HG02973 (cell line): ENCODE data around the gene CBARP.
"Not testable (repeated sequence)": the region's sequence is repeated elsewhere in the genome, so short reads cannot be mapped to it uniquely, and the experiment has no call there.

ENCODE experiments used
- ATAC-seq: cut with Tn5 transposase; IDR thresholded peaks from one replicate; pipeline ENCODE4 v1.9.1; 2021; ENCODE audit warnings: moderate library complexity; ENCODE audit not compliant: unreplicated experiment

The CBARP gene

DNA sequence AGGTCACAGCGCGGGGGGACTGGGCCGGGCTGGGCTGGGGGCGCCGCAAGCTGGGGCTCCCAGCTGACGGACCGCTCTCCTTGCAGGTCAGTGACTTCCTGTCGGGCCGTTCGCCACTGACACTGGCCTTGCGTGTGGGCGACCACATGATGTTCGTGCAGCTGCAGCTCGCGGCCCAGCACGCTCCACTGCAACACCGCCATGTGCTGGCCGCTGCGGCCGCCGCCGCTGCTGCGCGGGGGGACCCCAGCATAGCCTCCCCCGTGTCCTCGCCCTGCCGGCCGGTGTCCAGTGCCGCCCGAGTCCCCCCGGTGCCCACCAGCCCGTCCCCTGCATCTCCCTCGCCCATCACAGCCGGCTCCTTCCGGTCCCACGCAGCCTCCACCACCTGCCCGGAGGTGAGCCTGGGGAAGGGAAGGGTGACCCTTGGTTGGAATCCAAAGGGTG lies 16.3 kb upstream of the CBARP start:
- no peak for ATAC-seq

DNA sequence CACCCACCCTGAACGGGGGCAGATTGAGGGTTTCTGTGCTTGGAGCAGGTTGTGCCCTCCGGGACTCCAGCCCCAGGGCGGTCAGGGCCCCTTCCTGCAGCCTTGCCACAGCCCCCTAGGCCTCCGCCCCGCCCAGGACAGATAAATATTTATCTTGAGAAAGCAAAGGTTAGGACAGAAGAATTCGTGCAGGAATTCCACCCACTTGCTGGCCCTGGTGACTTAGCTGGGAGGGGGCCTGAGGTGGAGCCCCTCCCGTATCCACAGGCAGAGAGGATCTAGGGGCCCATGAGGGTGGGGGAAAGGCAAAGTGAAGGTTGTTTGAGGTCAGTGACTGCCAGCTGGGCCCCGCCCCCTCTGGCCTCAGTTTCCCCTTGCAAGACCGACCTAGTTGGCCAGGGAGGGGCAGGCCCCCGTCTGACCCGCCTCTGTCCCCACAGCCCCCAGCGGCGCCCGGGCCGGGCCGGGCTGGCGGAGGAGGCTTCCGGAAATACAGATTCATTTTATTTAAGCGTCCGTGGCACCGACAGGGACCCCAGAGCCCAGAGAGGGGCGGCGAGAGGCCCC lies 15.8 kb upstream of the CBARP start:
- ATAC-seq, result no peak

DNA sequence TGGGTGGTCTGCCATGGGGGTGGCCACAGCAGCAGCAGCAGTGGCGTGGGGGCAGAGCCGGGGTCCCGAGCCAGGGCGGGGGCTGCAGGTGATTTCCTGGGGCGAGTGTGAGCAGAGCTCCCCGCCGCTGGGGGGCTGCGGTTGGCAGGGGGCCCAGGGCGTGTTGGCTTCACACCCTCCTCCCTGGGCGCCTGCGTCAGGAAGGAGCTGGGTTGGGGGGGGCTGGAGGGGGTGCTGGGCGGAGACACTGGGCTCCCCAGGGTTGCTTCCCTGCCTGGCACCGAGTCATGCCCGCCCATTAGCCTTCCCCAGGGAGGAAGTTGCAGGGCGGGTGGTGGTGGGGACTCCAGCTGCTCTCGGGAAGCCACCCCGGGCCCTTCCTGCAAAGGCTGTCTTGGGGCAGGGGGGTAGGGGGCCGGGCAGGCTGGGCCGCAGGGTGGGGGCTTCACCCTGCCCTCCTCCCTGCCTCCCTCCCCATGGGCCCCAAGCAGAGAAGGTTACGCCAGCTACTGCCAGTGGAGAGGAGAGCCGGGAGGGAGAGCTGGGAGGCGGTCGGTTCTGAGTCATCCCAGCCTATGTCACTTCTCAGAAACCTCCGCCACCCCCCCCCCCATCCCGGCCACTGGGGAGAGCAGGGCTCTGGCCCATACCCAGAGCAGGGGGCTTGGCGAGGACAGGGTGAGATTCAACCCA lies 15.2 kb upstream of the CBARP start:
- ATAC-seq, result no peak

DNA sequence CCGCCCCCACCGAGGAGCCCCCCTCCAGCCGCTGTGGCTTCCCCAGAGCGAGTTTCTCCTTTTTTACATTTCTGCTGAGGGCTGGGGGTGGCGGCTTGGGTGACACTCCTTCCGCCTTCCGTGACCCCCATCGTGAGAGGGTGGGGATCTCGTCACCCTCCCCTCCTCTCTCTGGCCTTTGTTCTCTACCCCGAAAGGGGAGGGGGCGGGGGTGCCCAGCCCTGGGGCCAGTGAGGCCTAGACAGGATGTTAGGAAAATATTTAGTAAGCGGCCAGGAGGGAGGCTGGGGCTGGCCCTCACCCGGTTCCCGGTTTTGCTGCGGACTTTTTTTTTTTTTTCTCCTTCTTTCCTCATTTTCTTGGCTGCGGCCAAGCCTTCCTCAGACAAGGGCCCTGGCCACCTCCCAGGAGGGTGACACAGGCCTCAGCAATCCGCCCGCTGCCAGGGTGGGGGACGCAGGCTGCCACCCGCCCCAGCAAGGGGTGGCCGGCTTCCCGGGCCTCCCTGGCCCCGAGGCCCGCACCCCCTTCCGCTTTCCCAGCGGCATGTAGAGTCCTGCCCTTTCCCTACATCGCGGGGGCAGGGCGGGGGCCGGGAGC lies 14.5 kb upstream of the CBARP start:
- ATAC-seq, result no peak

DNA sequence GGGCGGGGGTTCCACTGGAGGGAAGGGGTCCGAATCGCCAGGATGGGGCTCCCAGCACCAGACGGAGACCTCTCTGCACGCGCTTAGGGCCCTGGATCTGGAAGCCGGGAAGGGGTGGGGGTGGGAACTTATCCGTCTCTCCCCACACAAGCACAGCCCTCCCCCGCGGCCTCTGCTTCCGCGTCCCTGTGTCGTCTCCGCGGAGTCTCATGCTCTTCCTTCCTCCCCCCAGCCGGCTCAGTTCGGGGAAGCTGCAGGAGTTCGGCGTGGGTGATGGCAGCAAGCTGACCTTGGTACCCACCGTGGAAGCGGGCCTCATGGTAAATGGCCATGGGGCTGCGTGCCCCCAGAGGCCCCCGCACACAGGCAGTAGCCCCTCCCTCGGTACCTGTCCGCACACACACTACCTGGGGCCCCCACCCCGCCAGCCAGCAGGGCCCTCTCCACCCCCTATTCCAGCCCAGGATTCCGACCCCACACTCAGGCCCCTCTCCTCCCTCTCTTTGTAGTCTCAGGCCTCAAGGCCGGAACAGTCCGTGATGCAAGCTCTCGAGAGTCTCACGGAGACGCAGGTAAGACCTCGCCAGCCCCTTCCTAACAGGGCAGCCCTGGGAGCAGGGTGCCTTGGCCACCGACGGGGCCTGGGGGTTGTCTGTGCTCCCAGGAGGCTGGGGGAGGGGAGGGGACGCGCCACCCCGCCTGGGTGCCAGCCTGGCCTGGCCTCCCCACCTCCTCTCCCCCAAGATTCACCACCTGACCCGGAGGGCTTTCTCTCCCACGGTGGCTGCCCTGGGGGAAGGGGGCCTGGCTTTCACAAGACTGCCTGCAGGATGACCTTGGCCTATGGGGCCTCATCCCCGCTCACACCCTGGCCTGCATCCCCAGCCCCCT lies 13.8 kb upstream of the CBARP start:
- ATAC-seq, result no peak

DNA sequence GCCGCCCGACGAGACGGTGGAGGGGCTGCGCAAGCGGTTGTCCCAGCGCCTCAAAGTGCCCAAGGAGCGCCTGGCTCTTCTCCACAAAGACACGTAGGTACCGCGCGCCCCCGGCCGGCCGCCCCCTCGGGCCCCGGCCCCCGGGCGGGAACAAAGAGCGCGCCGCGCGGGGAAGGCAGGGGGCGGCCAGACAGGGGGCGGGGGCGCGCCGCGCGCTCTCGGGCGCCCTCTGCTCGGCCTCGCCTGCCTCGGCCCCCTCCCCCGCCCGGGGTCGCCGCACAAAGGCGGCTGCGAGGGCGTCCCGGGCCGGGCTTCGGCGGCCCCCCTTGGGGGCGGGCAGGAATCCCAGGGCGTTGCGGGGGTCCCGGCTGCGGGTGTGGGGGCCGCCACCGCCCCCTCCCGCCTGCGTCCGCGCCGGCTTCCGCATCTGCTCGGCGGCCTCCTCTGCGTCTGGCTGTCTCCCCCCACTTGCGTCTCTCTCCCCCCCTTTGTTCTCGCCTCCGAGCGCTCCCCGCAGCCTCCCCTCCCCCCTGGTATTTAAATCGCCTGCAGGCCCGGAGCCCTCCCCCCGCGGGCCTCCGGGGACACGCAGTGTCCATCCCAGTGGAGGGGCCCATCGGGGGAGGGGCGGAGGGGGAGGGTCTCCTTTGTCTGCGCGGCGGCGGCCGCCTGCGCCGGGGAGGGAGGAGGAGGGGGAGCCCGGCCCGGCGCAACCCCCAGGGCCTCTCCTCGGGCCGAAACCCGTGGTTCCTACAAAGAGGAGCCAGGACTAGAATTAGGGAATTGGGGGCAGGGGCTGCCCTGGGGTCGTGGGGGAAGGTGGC lies 12.8 kb upstream of the CBARP start:
- no peak for ATAC-seq

DNA sequence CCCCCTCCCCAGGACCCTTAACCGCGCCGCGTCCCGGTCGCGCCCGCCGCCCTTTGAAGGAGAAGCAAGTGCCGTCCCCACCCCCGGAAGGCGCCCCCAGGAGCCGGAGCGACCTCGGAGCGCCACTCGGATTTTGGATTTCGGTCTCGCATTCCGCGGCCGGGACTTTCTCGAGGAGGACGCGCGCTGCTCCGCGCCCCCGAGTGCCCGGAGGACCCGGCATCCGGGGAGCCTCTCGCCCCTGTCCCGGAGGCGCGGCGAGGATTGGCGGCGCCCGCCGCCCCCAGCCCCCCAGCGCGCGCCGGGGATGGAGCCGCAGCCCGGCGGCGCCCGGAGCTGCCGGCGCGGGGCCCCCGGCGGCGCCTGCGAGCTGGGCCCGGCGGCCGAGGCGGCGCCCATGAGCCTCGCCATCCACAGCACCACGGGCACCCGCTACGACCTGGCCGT lies 12.2 kb upstream of the CBARP start:
- no peak for ATAC-seq

DNA sequence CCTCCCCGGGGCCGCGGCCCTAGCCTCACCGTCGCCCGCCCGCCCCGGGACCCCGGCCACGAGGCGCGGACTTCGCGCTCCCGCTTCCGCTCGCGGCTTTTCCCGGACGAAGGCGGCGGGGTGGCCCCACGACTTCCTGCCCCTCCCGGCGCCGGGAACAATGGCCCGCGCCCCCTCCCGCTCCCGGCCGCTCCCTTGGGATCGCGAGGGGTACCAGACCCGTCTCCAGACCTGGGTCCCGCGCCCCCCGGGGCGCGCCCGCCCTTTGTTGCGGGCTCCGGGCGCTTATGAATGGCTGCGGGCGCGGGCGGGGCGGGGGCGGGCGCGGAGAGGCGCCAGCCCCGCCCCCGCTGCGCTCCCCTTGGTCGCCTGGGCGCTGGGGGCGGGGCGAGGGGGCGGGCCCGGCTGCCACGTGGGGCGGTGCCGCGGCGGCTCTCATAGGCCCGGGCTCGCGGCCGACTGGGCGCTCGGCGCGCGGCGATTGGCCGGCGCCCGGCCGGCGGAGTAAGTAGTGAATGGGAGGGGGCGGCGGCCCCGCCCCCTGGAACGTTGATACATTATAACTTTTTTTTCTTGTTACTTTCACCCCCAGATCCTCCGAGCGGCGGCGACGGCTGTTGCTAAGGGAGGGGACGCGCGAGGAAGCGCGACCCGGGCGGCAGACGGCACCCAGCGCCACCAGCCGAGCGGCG lies 11.6 kb upstream of the CBARP start:
- ATAC-seq, result peak; percentile 42

DNA sequence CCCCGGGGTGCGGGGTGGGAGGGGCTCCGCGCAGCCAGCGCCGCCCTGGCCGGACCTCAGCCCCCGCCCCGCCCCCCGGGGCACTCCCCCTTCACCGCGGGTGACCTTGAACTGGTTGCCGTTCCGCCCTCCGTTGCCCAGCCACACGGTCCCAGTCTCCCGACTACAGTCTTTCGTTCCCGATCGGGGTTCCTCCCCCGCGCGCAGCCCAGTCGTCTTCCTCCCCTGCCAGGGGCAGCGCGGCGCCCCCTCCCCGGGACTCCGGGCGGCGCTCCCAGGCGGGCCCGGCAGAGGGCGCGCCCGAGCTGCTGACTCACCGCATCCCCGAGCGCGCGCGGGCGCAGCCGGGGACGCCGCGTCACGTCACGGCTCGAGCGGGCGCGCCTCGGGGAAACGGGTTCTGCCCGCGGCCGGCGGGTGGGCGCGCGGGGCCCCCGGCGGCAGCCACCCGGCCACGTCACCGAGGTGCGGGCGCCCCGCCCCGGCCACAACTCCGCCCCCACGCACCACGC lies 11.0 kb upstream of the CBARP start:
- ATAC-seq, result peak; percentile 24

DNA sequence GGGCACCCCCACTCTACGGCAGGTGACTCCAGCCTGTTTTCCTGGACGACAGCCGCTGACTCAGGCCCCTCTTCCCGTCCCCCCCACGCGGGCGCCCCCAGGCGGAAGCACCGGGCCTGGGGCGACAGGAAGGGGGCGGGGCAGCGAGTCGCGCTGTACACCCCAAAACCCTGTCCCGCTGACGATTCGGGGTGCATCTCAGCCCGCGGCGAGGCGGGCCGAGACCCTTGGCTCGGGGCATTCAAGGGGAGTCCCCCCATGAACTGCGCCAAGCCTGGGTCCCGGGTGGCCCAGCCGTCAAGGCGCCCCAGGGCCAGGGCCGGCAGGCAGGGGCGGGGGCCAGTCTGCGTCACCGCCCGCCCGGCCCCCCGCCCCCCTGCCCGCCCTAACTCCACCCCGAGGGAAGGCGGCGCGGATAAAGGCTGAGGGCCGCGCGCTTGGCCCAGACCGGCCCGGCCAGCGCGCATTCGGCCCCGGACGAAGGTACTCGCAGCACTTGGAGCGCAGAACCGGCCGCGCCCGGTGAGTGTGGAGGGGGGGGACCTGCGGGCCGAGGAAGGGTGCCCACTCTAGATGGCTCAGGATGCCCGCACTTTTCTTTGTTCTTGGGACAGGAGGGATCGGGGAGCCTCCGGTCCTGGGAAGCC lies 10.5 kb upstream of the CBARP start, which contains the start of gene MIDN:
Gene MIDN (plus strand): TSS at position 445 of the 647 bp plus-strand sequence. CDS start 1,714 bp downstream, outside the sequence.
- ATAC-seq, result peak; percentile 6

DNA sequence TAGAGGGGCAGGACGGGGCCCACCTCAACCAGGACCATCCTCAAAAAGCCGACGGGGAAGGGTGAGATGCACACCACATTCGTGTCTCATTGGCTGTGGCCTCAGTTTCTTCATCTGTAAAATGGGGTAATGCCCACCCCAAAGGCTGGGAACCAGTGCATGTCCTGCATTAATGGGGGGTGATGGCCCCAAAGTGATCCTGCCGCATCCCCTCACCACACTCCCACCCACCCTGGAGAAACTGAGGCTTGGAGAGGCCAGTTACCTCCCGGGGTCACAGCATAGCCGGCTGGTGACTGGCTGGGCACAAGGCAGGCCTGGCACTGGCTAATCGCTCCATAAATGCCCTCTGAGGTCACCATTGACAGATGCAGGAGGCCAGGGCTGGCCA lies 9.9 kb upstream of the CBARP start:
- no peak for ATAC-seq

DNA sequence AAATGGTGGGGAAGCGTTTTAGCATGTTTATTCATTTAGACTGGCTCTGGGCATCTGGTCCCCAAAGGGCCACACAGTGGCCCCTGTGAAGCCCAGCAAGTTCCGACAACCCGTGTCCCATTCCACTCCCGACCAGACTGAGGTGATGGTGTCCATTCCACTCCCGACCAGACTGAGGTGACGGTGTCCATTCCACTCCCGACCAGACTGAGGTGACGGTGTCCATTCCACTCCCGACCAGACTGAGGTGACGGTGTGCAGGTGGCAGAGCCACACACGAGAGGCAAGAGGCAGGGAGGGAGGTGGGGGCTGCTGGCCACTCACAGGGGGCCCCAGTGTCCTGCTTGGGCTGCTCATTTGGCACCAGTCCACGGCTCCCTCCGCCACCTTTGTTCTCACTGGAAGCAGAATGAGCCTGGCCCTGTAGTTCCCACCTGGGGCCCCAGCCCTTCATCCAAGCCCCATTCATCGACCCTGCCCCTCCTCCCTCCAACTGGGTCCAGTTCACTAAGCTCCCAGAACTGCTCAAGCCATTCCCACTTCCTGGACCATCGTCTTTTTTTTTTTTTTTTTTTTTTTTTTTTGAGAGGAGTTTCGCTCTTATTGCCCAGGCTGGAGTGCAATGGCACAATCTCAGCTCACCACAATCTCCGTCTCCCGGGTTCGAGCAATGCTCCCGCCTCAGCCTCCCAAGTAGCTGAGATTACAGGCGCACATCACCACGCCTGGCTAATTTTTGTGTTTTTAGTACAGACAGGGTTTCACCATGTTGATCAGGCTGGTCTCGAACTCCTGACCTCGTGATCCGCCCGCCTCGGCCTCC lies 8.7 kb upstream of the CBARP start:
- not testable (repeated sequence) for ATAC-seq

DNA sequence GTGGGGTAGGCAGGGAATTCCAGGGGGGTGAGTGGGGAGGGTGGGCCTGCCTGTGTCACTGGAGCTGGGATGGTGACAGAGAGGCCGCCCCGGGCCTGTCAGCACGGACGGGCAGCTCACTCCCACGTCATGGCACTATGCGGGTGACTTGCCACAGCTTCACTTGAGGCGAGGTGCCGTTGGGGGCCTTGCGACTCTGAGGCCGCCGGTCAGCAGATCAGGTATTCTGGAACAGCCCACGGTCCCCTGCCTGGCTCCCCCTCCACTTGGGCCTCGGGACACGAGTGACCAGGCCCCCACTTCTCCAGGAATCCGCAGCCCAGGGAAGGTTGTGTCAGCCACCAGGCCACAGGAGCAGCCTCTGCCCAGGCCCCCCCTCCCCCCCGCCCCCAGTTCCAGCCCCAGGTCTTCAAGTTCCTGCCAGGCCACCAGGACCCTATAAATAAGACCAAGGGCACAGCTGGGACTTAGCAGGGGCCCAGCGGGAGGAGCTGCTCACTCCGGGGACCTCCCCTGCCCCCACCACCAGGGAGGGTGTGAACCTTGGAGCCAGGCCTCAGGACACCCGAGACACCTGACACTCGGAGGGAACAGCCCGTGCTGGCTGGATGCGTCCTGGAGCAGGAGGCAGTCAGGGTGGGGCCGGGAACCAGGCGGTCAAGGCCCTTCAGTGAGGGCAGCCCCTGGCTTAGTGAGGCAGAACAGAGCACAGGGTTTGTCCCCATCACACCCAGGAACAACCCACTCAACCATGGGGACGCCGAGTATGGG lies 7.9 kb upstream of the CBARP start:
- ATAC-seq, result no peak

DNA sequence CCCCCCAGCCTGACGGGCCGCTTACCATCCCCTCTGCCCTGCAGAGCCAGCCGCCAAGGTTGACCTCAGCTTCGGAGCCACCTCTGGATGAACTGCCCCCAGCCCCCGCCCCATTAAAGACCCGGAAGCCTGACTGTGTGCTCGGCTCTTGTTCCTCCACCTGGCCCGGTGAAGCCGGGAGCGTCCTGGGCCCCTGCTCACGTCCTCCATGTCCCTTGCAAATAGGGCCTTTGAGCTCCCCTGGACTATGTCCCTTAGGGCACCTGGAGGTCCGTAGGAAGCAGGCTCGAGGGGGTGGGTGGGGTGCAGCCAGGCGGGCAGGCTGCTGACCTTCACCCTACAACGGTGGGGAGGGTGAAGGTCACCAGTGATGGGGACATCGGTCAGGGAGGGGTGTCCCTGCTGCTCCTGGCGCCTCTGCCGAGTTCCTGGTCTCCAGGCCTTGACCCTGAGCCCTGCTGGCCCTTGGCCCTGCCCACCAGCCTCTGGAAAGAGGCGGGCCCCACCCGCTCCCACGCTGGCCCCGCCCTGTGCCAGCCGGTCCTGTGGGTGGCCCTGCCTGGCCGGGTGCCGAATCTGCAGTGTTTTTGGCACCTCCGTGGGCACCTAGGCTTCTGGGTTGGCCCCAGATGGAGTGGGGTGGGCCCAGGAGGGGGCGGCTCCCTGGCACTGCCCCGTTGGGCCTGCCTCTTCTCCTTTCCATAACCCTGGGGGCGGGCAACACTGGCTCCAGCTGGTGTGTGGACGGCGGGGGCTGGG lies 7.1 kb upstream of the CBARP start:
- no peak for ATAC-seq

DNA sequence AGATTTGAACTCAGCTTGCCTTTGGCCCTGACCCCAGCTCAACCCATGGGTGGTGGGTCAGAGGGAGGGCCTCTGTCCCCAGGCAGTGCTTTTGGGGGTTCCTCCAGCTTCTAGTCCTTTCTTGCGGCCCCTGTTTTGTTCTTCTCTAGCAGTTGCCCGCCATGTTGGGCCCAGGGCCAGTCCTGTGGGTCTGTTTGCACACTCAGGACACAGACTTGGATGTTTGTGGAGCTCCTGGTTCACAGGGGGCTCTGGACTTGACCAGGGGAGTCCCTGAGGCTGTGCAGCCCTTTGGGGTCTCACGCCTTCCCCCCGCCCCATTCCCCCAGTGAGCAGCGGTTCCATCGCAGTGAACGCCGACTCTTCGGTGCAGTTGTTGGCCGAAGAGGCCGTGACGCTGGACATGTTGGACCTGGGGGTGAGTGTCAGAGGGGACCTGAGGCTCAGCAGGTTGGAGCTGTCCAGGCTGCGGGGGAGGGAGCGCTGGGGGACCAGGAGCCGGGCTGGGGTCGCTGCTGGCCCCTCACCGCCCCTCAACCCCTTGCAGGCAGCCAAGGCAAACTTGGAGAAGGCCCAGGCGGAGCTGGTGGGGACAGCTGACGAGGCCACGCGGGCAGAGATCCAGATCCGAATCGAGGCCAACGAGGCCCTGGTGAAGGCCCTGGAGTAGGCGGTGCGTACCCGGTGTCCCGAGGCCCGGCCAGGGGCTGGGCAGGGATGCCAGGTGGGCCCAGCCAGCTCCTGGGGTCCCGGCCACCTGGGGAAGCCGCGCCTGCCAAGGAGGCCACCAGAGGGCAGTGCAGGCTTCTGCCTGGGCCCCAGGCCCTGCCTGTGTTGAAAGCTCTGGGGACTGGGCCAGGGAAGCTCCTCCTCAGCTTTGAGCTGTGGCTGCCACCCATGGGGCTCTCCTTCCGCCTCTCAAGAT lies 6.2 kb upstream of the CBARP start:
- no peak for ATAC-seq
